Left lung (tissue), 10 donors: ENCODE results near the gene PDE4B. TPM values are rescaled to one million over a fixed set of nuclear protein-coding genes. Genes with fewer than 3 reads are reported as not detected.

Experiments
- ATAC-seq: fragments of 200-7000 bp; cut with Tn5 transposase; one replicate; pipeline ENCODE4 v1.9.1; 2020; ENCODE audit warnings: moderate library complexity
- DNase-seq, 4 donors: peaks; one replicate each; pipeline ENCODE4 v3.0.0-alpha.2; 2013 to 2020
- H3K27ac ChIP-seq, 2 donors: fragments of 200-600 bp; sonication (generic) in 1 of 2; one replicate each; pipeline versions ENCODE4 v1.5.0 to v1.8.0; 2020 to 2021
- H3K27me3 ChIP-seq, 2 donors: fragments of 200-600 bp; sonication (generic) in 1 of 2; one replicate each; pipeline versions ENCODE4 v1.5.0 to v1.8.0; 2020 to 2021
- H3K36me3 ChIP-seq, 2 donors: fragments of 200-600 bp; sonication (generic) in 1 of 2; one replicate each; pipeline versions ENCODE4 v1.5.0 to v1.8.0; 2020 to 2021
- H3K4me1 ChIP-seq, 2 donors: fragments of 200-600 bp; one replicate each; pipeline ENCODE4 v1.8.0; 2021
- H3K4me3 ChIP-seq, 2 donors: fragments of 200-600 bp; sonication (generic) in 1 of 2; one replicate each; pipeline versions ENCODE4 v1.5.0 to v1.8.0; 2020 to 2021; ENCODE audit warnings: mild to moderate bottlenecking in 1 of 2
- H3K9me3 ChIP-seq, 2 donors: fragments of 200-600 bp; sonication (generic) in 1 of 2; one replicate each; pipeline versions ENCODE4 v1.5.0 to v1.8.0; 2020 to 2021
- intact Hi-C, 2 donors: fragments of 100-400 bp; cut with DNase I; formaldehyde crosslinking; loops; one replicate each; pipeline versions ENCODE4 v1.11.2 to v1.14.2; 2022
- polyA plus RNA-seq, 6 donors: library from polyadenylated mRNA; unstranded; fragments of 120-200 nt; gene quantifications; one replicate each; pipeline ENCODE4 v1.2.1, GENCODE V29; 2013; ENCODE audit not compliant: insufficient read length in 6 of 6
- total RNA-seq, 2 donors: library from RNA; stranded (reverse); fragmentation: NEBNext Ultra II Directional; extraction: Animal tissue kit (Norgen Biotek cat#: 25700); gene quantifications; one replicate each; pipeline ENCODE4 v1.2.1, GENCODE V29; 2021
- TF ChIP-seq, protein P1 (sequence below), 2 donors: fragments of 200-600 bp; sonication (generic) in 1 of 2; IDR thresholded peaks; one replicate each; pipeline versions ENCODE4 v1.5.0 to v1.8.0; 2021; ENCODE audit warnings: antibody characterized with exemption in 2 of 2
- donor health status: DM: no; HTN: yes; CAD: no.
- donor health status: DM: no; HTN: no; CAD: no.

The PDE4B gene
- total and polyA plus RNA-seq, 8 donors = 8.6 to 50.7 (median 19.2) TPM

DNA sequence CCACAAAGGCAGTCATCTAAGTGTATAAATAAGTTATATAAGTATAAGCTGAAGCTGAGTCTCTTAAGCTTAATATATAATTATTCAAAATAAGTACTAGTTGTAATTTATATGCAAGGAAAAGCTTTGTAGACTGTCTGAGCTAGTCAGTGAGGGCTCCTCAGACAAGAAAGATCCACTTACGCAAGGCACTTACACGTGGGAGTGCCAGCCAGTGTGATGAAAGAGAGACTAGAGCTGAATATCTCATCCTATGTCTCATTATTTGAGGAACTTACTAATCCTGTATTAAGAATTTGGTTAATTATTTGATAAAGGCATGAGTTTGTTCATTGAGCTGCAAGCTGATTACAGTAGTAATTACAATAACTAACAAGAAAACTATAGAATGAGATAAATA is 146.9 kb downstream of the PDE4B start:
- no peaks in the 10 kb centered on the region for H3K4me1 ChIP-seq
- ATAC-seq (peak; percentile 63), DNase-seq (no peak)
- TF ChIP-seq, protein P1, sequence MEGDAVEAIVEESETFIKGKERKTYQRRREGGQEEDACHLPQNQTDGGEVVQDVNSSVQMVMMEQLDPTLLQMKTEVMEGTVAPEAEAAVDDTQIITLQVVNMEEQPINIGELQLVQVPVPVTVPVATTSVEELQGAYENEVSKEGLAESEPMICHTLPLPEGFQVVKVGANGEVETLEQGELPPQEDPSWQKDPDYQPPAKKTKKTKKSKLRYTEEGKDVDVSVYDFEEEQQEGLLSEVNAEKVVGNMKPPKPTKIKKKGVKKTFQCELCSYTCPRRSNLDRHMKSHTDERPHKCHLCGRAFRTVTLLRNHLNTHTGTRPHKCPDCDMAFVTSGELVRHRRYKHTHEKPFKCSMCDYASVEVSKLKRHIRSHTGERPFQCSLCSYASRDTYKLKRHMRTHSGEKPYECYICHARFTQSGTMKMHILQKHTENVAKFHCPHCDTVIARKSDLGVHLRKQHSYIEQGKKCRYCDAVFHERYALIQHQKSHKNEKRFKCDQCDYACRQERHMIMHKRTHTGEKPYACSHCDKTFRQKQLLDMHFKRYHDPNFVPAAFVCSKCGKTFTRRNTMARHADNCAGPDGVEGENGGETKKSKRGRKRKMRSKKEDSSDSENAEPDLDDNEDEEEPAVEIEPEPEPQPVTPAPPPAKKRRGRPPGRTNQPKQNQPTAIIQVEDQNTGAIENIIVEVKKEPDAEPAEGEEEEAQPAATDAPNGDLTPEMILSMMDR (IDR thresholded peaks at IDR 0.05) = no peak
- no peaks in the 10 kb centered on the region for H3K27me3 ChIP-seq
- H3K4me3 ChIP-seq = no peak overlapping the region
- intact Hi-C loops = no loop called here
- peaks cover 0 to 3% of the 10 kb centered on the region in 2 donors for H3K9me3 ChIP-seq
- H3K36me3 ChIP-seq = no peaks in the 10 kb centered on the region
- H3K27ac ChIP-seq = no peak overlapping the region

DNA sequence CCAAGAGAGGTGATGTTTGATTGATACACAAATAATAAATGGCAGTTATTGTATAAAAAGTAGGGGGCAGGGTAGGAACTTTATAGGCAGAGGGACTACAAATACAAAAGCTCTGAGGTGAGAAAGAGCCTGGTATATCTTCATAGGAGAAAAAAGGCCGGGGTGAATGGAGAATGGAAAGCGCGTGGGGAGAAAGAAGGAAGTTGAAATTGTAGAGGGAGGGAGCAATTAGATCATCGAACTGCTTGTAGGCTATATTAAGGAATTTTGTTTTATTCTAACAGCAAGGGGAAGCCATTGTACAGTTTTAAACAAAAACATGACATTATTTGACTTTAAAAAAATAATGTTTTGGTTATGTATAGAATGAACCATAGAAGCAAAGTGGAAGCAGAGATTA is 147.4 kb downstream of the PDE4B start:
- no peak for ATAC-seq
- Histone ChIP-seq H3K27ac (no peak overlapping the region), H3K4me1 (no peaks in the 10 kb centered on the region), H3K27me3 (no peaks in the 10 kb centered on the region), H3K9me3 (peaks cover 0 to 3% of the 10 kb centered on the region in 2 donors), H3K36me3 (no peaks in the 10 kb centered on the region), H3K4me3 (no peak overlapping the region)
- intact Hi-C loops = no loop called here
- TF ChIP-seq, protein P1 (IDR thresholded peaks at IDR 0.05) = no peak
- DNase-seq = no peak

DNA sequence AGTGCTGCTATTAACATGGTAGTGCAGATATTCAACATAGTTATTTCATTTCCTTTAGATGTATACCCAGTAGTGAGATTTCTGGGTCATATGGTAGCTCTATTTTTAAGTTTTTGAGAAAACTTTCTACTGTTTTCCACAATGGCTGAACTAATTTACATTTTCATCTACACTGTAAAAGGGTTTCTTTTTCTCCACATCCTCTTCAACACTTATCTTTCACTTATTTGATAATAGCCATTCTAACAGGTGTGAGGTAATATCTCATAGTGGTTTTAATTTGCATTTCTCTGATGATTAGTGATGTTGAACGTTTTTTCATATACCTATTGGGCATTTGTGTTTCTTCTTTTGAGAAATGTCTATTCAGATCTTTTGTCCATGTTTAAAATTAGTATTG is 149.8 kb downstream of the PDE4B start:
- no peak for ATAC-seq
- Histone ChIP-seq H3K27me3 (no peaks in the 10 kb centered on the region), H3K4me3 (no peak overlapping the region), H3K4me1 (no peaks in the 10 kb centered on the region), H3K27ac (no peak overlapping the region), H3K36me3 (no peaks in the 10 kb centered on the region), H3K9me3 (peaks cover 0 to 3% of the 10 kb centered on the region in 2 donors)
- intact Hi-C loops = no loop called here
- TF ChIP-seq, protein P1 (IDR thresholded peaks at IDR 0.05) = no peak
- no peak for DNase-seq

DNA sequence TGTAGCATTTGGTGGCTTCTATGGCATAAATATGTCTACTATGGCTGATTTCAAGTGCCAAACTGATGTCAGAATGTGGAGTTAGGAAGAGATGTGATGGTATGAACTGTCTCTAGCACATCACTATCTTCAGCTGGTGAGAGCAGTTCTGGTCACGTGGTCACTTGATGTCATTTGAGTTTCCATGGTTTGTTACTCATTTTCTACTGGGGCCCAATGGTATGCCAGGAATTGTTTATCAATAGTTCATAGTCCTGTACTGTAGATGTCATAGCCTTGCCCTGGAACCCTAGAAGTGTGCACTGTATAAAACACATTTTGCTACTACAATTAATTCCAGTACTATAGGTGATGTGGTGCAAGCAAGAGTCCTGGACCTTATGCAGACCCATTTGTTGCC is 153.7 kb downstream of the PDE4B start:
- Histone ChIP-seq H3K4me1 (peaks cover 0 to 6% of the 10 kb centered on the region in 2 donors), H3K27ac (no peak overlapping the region), H3K4me3 (no peak overlapping the region), H3K27me3 (no peaks in the 10 kb centered on the region), H3K9me3 (peaks cover 0 to 3% of the 10 kb centered on the region in 2 donors), H3K36me3 (no peaks in the 10 kb centered on the region)
- intact Hi-C loops = no loop called here
- DNase-seq (no peak), ATAC-seq (no peak)
- TF ChIP-seq, protein P1 (IDR thresholded peaks at IDR 0.05) = no peak

DNA sequence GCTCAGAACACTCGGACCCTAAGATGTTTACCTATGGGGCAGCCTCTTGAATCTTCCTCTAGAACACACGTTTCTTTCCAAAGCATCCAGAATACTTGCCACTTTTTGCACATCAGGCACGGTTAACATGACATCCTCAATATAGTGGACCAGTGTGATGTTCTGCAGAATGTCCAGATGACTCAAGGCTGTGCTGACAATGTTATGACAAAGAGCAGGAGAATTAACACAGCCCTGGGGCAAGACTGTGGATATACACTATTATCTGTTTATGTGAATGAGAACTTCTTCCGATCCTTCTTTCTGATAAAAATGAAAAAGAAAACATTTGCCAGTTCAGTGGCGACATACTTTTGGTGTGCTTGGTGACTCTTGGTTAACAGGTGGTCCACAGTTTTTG is 154.3 kb downstream of the PDE4B start:
- H3K4me3 ChIP-seq = no peak overlapping the region
- TF ChIP-seq, protein P1 (IDR thresholded peaks at IDR 0.05) = no peak
- H3K36me3 ChIP-seq = no peaks in the 10 kb centered on the region
- H3K4me1 ChIP-seq = peaks cover 0 to 6% of the 10 kb centered on the region in 2 donors
- no peak for DNase-seq
- peaks cover 0 to 3% of the 10 kb centered on the region in 2 donors for H3K9me3 ChIP-seq
- H3K27me3 ChIP-seq = no peaks in the 10 kb centered on the region
- no peak for ATAC-seq
- intact Hi-C loops = no loop called here
- no peak overlapping the region for H3K27ac ChIP-seq
